HEK293 (cell line): ENCODE results near the gene CACNA2D1.

Source experiments
- CTCF ChIA-PET: fragments of 350-600 bp; formaldehyde crosslinking; extraction: SDS; loops from one replicate; lab custom pipeline; 2021; ENCODE audit warnings: antibody characterized with exemption; lab: Yijun Ruan, JAX
- POLR2A ChIA-PET: fragments of 300-600 bp; formaldehyde crosslinking; extraction: SDS; loops from one replicate; lab custom pipeline; 2020; ENCODE audit warnings: antibody characterized with exemption, inconsistent platforms; lab: Yijun Ruan, JAX
- H3K27ac ChIP-seq: fragments of 200-500 bp; sonication (Bioruptor generic); 2 replicates; pipeline ENCODE4 v1.5.1; 2014; ENCODE audit warnings: low read depth, low read length, control low read depth, inconsistent platforms; ENCODE audit errors: extremely low read depth
- H3K36me3 ChIP-seq, 2 experiments: fragments of 200-500 bp in 1 of 2; sonication (Bioruptor generic) in 1 of 2; 1 replicate in 1 of 2; 2 replicates in 1 of 2; pipeline ENCODE4 v1.5.1; 2014 to 2017; ENCODE audit warnings: inconsistent platforms in 2 of 2, low read length in 2 of 2; ENCODE audit not compliant: control insufficient read depth in 2 of 2, insufficient read depth in 1 of 2
- H3K4me1 ChIP-seq: fragments of 200-500 bp; sonication (Bioruptor generic); 2 replicates; pipeline ENCODE4 v1.5.1; 2014; ENCODE audit warnings: mild to moderate bottlenecking, low read length, inconsistent platforms; ENCODE audit not compliant: control insufficient read depth, insufficient read depth
- H3K4me3 ChIP-seq: 2 replicates; pipeline ENCODE4 v1.5.1; 2011; ENCODE audit warnings: low read depth, mild to moderate bottlenecking, control low read depth, low read length, moderate library complexity
- H3K9me3 ChIP-seq: fragments of 200-500 bp; sonication (Bioruptor generic); 2 replicates; pipeline ENCODE4 v1.5.1; 2014; ENCODE audit warnings: low read depth, low read length, inconsistent platforms; ENCODE audit not compliant: control insufficient read depth, insufficient read depth
- BCL11B ChIP-seq: fragments of 450-650 bp; formaldehyde crosslinking; IDR thresholded peaks from 2 replicates; pipeline ENCODE4 v1.5.1; 2016; ENCODE audit warnings: low read depth, missing biosample characterization, missing genetic modification characterization
- KLF17 ChIP-seq: fragments of 450-650 bp; formaldehyde crosslinking; IDR thresholded peaks from 2 replicates; pipeline ENCODE4 v1.5.1; 2016; ENCODE audit warnings: missing biosample characterization, missing genetic modification characterization
- MEIS1 ChIP-seq: sonication (generic); formaldehyde crosslinking; IDR thresholded peaks from 2 replicates; pipeline ENCODE4 v1.8.1; 2022; ENCODE audit warnings: missing genetic modification reagents, mild to moderate bottlenecking, borderline replicate concordance
- ZBTB48 ChIP-seq: fragments of 450-650 bp; formaldehyde crosslinking; IDR thresholded peaks from 2 replicates; pipeline ENCODE4 v1.5.1; 2016; ENCODE audit warnings: missing biosample characterization, missing genetic modification characterization
- ZBTB49 ChIP-seq: fragments of 450-650 bp; formaldehyde crosslinking; IDR thresholded peaks from 2 replicates; pipeline ENCODE4 v1.5.1; 2016; ENCODE audit warnings: missing biosample characterization, missing genetic modification characterization, low read depth
- ZNF132 ChIP-seq: fragments of 450-650 bp; formaldehyde crosslinking; IDR thresholded peaks from 2 replicates; pipeline ENCODE4 v1.5.1; 2017; ENCODE audit warnings: missing biosample characterization, missing genetic modification characterization, borderline replicate concordance
- ZNF341 ChIP-seq: fragments of 450-650 bp; formaldehyde crosslinking; IDR thresholded peaks from 2 replicates; pipeline ENCODE4; 2016; ENCODE audit warnings: low read depth, missing biosample characterization, missing genetic modification characterization
- ZNF558 ChIP-seq: fragments of 450-650 bp; formaldehyde crosslinking; IDR thresholded peaks from 2 replicates; pipeline ENCODE4 v1.5.1; 2016; ENCODE audit warnings: missing biosample characterization, missing genetic modification characterization
- TF ChIP-seq, protein P1 (sequence below): fragments of 450-650 bp; IDR thresholded peaks from 2 replicates; pipeline ENCODE4 v1.5.1; 2018; ENCODE audit warnings: missing biosample characterization, mild to moderate bottlenecking, missing genetic modification characterization
- TF ChIP-seq, protein P2 (sequence below): fragments of 450-650 bp; formaldehyde crosslinking; IDR thresholded peaks from 2 replicates; pipeline ENCODE4 v1.5.1; 2016; ENCODE audit warnings: missing biosample characterization, missing genetic modification characterization
- TF ChIP-seq, protein P3 (sequence below): fragments of 450-650 bp; formaldehyde crosslinking; IDR thresholded peaks from 2 replicates; pipeline ENCODE4 v1.5.1; 2016; ENCODE audit warnings: missing biosample characterization, missing genetic modification characterization
- TF ChIP-seq, protein P4 (sequence below): fragments of 450-650 bp; formaldehyde crosslinking; IDR thresholded peaks from 2 replicates; pipeline ENCODE4 v1.5.1; 2016; ENCODE audit warnings: missing biosample characterization, missing genetic modification characterization

The CACNA2D1 gene

GRCh38 chr7:82163586-82163985 lies 280.0 kb downstream of the CACNA2D1 start:
- no peak overlapping the region for H3K27ac ChIP-seq
- H3K9me3 ChIP-seq: no peaks in the 10 kb centered on the region
- no peak overlapping the region for H3K4me3 ChIP-seq
- ChIA-PET CTCF (interaction anchor here (0.7 to 1.1 kb wide), 4 partner anchors 60 to 446 kb away, joined by 3 read pairs; no protein-coding TSS in a partner anchor), POLR2A (no interaction called here)
- peaks cover 8% of the 10 kb centered on the region for H3K4me1 ChIP-seq
- H3K36me3 ChIP-seq: no peaks in the 10 kb centered on the region
- TF ChIP-seq KLF17 (tag by site-specific recombination) (no peak), ZBTB49 (tag by site-specific recombination) (no peak), ZBTB48 (tag by site-specific recombination) (no peak), BCL11B (tag by site-specific recombination) (no peak)
- TF ChIP-seq, protein P1, sequence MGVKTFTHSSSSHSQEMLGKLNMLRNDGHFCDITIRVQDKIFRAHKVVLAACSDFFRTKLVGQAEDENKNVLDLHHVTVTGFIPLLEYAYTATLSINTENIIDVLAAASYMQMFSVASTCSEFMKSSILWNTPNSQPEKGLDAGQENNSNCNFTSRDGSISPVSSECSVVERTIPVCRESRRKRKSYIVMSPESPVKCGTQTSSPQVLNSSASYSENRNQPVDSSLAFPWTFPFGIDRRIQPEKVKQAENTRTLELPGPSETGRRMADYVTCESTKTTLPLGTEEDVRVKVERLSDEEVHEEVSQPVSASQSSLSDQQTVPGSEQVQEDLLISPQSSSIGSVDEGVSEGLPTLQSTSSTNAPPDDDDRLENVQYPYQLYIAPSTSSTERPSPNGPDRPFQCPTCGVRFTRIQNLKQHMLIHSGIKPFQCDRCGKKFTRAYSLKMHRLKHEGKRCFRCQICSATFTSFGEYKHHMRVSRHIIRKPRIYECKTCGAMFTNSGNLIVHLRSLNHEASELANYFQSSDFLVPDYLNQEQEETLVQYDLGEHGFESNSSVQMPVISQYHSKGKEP (tag by site-specific recombination): no peak

- CTCF ChIA-PET: interaction anchor here (0.5 to 0.9 kb wide), 5 partner anchors 10 to 411 kb away, joined by 3 read pairs; no protein-coding TSS in a partner anchor
- no peaks in the 10 kb centered on the region for H3K36me3 ChIP-seq
These were observed 281.3 kb downstream of the CACNA2D1 start for GRCh38 chr7:82162289-82162688.

More at GRCh38 chr7:82162289-82162688, 281.3 kb downstream of the CACNA2D1 start:
- peaks cover 17% of the 10 kb centered on the region for H3K4me1 ChIP-seq
- H3K4me3 ChIP-seq: no peak overlapping the region
- TF ChIP-seq ZNF132 (tag by site-specific recombination) (no peak), ZNF558 (tag by site-specific recombination) (no peak), ZNF341 (tag by site-specific recombination) (no peak), BCL11B (tag by site-specific recombination) (no peak), MEIS1 (CRISPR knock-in tag) (no peak)
- TF ChIP-seq, protein P2, sequence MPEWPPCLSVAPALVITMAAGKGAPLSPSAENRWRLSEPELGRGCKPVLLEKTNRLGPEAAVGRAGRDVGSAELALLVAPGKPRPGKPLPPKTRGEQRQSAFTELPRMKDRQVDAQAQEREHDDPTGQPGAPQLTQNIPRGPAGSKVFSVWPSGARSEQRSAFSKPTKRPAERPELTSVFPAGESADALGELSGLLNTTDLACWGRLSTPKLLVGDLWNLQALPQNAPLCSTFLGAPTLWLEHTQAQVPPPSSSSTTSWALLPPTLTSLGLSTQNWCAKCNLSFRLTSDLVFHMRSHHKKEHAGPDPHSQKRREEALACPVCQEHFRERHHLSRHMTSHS: no peak
- TF ChIP-seq, protein P3, sequence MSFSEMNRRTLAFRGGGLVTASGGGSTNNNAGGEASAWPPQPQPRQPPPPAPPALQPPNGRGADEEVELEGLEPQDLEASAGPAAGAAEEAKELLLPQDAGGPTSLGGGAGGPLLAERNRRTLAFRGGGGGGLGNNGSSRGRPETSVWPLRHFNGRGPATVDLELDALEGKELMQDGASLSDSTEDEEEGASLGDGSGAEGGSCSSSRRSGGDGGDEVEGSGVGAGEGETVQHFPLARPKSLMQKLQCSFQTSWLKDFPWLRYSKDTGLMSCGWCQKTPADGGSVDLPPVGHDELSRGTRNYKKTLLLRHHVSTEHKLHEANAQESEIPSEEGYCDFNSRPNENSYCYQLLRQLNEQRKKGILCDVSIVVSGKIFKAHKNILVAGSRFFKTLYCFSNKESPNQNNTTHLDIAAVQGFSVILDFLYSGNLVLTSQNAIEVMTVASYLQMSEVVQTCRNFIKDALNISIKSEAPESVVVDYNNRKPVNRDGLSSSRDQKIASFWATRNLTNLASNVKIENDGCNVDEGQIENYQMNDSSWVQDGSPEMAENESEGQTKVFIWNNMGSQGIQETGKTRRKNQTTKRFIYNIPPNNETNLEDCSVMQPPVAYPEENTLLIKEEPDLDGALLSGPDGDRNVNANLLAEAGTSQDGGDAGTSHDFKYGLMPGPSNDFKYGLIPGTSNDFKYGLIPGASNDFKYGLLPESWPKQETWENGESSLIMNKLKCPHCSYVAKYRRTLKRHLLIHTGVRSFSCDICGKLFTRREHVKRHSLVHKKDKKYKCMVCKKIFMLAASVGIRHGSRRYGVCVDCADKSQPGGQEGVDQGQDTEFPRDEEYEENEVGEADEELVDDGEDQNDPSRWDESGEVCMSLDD (tag by site-specific recombination): no peak
- TF ChIP-seq, protein P4, sequence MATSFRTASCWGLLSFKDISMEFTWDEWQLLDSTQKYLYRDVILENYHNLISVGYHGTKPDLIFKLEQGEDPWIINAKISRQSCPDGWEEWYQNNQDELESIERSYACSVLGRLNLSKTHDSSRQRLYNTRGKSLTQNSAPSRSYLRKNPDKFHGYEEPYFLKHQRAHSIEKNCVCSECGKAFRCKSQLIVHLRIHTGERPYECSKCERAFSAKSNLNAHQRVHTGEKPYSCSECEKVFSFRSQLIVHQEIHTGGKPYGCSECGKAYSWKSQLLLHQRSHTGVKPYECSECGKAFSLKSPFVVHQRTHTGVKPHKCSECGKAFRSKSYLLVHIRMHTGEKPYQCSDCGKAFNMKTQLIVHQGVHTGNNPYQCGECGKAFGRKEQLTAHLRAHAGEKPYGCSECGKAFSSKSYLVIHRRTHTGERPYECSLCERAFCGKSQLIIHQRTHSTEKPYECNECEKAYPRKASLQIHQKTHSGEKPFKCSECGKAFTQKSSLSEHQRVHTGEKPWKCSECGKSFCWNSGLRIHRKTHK: no peak
- POLR2A ChIA-PET: no interaction called here
- no peaks in the 10 kb centered on the region for H3K9me3 ChIP-seq
- H3K27ac ChIP-seq: no peak overlapping the region
